Ramos (cell line): Measurements from ENCODE around the gene BFSP2.

Experiments
- in situ Hi-C: fragments of 300-500 bp; cut with MboI; formaldehyde crosslinking; loops from one replicate; pipeline ENCODE4 v1.14.3; 2022; ENCODE audit warnings: low sequenced_read_pairs; ENCODE audit not compliant: unreplicated experiment

Gene BFSP2

GRCh38 chr3:133447750-133448477 is 48.1 kb downstream of the BFSP2 start:
- in situ Hi-C loops, result loop anchor here (25.0 kb wide), 1 partner anchor 364 kb away; the partner anchor contains the start of gene SRPRB

DNA sequence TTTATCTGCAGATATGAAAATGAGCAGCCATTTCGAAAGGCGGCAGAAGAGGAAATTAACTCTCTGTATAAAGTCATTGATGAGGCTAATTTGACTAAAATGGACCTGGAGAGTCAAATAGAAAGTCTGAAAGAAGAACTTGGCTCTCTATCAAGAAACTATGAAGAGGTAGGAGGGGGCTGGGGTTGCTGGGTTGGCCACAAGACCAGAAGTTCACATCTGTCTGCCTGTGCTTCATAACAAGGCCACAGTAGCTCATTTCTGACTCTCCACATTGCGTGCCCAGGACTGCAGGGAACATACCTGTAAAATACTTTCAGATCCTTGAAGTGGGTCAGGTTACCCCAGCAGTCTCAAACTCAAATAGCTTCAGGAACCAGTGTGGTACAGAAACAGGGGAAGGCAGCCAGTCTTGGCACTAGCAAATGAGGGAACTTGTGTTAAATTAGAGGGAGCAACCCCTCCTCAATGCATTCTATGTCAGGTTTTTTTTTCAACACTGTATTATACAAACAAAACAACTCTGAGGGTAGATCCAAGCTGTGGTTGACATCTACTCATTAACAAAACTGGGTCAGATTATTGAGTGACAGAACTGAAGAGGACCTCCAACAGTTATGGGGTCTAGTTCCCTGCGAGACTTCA is 48.7 kb downstream of the BFSP2 start:
- in situ Hi-C loops, result loop anchor here (25.0 kb wide), 1 partner anchor 364 kb away; the partner anchor contains the start of gene SRPRB

GRCh38 chr3:133451309-133451708 is 51.5 kb downstream of the BFSP2 start:
- in situ Hi-C loops, result no loop called here

DNA sequence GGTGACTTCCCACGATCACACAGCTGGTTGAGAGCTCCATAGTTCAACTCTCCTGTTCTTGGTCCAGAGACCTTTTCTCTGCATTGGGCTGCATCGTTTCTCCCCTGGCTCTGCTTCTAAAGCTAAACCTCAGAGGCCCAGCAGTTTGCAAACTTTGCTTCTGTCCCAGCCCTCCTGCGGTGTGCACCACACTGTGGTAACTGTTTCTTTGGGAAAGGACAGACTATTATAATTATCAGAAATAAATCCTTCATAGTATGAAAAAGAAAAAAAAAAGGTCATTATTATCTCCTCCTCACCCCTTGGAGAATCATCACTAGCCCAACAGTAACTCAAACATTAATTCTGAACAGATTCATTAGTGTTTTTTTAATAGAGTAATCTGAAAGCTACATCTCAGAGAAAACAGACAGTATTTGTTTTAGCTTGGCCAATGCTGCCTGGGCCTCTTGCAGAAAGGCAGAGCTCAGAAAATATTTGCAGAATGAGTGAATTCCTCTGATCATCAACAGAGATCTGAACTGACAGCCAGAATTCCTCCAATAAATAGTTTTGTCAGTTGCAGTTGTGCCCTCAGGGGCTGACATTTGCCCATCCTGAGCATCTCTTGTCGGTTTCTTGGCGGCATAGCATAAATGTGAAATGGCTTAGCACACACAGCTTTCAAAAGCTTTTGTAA is 52.9 kb downstream of the BFSP2 start:
- in situ Hi-C loops, result no loop called here

- in situ Hi-C loops, result no loop called here
Observed at GRCh38 chr3:133453383-133453782, 53.5 kb downstream of the BFSP2 start.

- in situ Hi-C loops, result no loop called here
Observed at GRCh38 chr3:133455281-133455680, 55.4 kb downstream of the BFSP2 start.

GRCh38 chr3:133455960-133456359 is 56.1 kb downstream of the BFSP2 start:
- in situ Hi-C loops, result no loop called here

DNA sequence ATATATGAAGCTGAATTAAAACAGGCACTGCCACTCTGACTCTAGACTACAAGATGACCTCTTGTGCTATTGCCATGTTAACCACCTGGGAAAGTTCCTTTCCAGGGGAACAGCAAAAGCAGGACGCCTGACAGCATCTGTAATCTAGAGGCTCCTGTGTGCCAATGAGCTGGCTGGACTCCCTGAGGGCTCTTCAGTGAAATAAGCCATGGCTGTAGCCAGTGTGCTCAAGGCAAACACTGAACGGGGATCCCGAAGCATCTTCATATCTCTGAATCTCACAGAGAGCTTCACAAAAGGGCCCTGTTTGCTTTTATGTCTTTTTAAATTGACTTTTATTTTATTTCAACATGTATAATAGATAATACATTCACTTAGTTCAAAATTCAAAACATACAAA is 57.2 kb downstream of the BFSP2 start:
- in situ Hi-C loops, result no loop called here

DNA sequence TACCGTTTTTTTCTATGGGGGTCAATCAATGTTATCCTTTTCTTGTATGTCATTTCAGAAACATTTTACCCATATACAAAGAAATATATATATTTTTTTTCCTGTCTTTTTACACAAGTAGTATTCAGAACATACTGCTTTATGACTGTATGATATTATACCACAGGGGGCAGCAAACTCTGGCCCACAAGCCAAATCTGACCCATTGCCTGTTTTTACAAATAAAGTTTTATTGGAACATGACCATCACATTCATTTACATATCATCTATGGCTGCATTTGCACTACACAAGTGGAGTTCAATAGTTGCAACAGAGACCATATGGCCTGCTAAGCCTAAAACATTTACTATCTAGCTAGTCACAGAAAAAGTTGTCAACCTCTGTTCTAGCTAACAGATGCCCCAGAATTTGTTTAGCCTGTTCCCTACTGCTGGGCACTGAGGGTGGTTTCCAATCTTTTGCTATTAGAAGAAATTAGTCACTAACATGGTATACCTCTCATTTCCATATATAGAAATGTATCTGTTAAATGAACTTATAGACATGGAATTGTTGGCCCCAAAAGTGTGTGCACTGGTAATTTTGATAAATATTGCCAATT is 57.7 kb downstream of the BFSP2 start:
- in situ Hi-C loops, result no loop called here

DNA sequence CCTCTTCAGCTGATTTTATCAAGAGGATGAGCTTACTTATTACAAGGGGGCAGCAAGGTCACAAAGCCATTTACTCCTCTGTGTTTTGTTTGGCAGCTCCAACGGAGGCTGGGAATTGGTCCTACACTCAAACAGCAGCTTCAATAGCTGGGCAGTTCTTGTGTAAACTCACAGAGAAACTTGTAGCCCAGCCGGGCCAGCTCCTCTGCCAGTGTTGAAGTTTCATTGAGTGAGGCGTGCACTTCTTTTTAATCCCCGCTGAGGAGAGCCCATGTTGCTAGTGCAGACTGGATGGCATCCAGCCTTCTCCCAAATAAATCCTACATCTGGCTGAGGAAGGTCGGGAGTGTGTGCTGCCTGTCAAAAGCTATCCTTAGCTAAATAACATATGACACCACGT is 59.5 kb downstream of the BFSP2 start:
- in situ Hi-C loops, result no loop called here

GRCh38 chr3:133460809-133461208 is 61.0 kb downstream of the BFSP2 start:
- in situ Hi-C loops, result loop anchor here (10.0 kb wide), 1 partner anchor 114 kb away; the partner anchor contains the start of gene CDV3

- in situ Hi-C loops, result loop anchor here (10.0 kb wide), 1 partner anchor 114 kb away; the partner anchor contains the start of gene CDV3
Observed at GRCh38 chr3:133461291-133461690, 61.4 kb downstream of the BFSP2 start.

DNA sequence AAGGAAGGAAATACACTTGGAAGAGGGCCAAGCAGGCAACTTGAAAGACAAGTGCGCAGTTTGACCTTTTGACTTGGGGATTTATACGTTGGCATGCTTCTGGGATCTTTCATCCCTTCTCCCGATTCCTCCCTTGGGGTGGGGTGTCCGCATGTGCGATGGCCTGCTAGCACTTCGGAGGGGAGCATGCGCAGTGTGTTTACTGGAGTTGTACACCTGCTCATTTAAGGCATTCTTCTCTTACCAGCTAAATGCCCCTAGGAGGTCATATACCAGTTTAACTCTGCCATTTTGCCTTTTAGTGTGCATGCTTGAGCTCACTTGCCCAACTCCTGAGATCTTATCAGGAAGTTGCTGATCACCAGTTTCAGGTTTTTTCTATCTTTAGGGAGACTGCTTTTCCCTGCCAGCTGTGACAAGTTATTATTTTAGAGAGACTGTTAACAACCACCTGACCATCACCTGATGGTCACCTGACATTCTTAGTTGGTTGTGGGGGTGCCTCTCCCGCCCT is 63.5 kb downstream of the BFSP2 start:
- in situ Hi-C loops, result loop anchor here (10.0 kb wide), 1 partner anchor 111 kb away; the partner anchor contains the start of gene CDV3

- in situ Hi-C loops, result loop anchor here (10.0 kb wide), 1 partner anchor 110 kb away; the partner anchor contains the start of gene CDV3
Observed at GRCh38 chr3:133464573-133464972, 64.7 kb downstream of the BFSP2 start.

DNA sequence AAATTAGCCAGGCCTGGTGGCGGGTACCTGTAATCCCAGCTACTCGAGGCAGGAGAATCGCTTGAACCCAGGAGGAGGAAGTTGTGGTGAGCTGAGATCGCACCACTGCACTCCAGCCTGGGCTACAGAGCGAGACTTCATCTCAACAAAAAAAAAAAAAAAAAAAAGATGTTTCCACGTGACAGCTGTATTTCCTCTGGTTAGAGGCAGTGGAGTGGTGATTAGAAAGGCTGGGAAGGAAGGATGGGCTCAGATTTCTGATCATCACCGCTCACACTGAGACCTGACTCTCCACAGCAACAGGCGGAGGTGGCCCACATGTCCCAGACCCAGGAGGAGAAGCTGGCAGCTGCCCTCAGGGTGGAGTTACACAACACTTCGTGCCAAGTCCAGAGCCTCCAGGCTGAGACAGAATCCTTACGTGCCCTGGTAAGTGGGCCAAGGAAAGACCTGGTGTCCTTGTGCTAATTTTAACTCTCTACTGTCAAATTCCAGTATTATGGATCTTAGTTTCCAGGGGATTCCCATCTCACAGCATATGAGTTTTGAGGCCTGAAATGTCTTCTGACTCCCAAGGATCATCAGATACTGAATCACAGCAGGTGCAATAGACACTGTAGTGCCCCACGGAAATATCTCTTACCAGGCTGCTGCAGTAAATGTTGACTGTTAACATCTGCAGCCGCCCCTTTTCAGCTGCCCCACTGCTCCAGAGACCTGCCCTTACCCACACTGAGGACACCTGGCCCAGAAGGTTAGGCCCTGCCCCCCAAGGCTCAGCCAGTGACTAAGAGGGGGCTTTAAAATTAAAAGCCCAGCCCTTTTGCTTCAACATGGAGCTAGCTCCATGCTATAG is 66.9 kb downstream of the BFSP2 start:
- in situ Hi-C loops, result loop anchor here (10.0 kb wide), 1 partner anchor 108 kb away; the partner anchor contains the start of gene CDV3

DNA sequence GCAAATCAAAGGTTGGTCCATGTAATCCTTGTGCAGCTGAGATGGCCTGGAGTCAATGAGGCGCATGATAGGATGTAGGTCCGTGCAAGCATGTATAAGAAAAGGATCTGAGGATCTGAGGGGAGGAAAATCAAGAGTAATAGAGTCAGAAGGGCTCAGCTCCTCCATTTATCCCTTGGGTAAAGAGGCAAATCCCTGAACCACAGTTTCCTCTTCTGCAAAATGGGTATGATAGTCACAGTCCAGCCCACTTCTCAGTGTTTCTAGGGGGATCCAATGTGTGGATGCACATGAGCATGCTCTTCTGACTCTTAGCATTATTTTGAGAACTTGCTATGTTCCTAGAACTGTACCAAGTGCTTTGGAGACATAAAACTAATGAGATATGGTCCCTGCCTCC is 67.9 kb downstream of the BFSP2 start:
- in situ Hi-C loops, result loop anchor here (10.0 kb wide), 1 partner anchor 107 kb away; the partner anchor contains the start of gene CDV3

DNA sequence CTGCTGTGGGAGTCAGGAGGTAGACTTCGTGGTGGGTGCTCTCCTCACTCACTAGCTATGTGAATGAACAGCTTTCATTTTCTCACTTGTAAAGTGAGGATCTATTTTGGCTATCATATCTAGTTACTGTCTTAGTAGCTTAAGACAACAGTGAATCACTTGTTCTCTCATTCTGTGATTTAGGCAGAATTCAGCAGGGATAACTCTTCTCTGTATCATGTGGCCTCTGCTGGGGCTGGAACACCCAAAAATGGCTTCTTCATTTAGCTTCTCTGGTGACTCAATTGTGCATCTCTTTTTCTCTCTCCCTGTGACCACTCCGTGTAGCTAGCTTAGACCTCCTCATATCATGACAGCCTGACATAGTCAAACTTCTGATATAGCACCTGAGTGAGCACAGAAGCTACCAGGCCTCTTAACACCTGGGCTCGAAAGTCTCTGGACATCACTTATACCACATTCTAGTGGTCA is 68.4 kb downstream of the BFSP2 start:
- in situ Hi-C loops, result loop anchor here (10.0 kb wide), 1 partner anchor 107 kb away; the partner anchor contains the start of gene CDV3

DNA sequence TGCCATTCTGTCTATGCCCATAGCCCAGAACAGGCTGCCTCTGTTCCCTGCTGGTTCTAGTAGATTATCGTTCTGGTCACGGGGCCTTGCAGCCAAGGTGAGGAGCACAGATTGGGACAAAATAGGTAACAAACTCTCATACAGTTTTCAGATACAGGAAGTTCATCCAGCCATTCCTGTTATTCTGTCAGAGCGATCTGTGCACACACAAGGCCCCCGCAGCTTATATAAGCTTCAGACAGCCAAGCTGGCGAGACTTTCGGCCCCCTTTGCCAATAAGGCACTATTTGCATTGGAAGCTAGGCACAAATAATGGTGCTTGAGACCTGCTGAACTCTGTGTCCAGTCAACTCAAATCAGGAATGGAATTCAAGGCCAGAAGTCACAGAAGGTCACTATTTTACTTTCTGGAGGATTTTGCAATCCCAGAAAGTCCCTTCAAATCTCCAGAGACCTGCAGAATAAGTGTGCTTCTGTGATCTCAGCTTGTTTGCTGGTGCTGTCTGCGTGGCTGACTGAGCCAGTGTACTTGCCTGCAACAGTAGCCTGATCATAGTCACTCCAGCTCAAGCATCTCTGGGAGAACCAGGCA is 69.4 kb downstream of the BFSP2 start:
- in situ Hi-C loops, result loop anchor here (10.0 kb wide), 1 partner anchor 106 kb away; the partner anchor contains the start of gene CDV3

DNA sequence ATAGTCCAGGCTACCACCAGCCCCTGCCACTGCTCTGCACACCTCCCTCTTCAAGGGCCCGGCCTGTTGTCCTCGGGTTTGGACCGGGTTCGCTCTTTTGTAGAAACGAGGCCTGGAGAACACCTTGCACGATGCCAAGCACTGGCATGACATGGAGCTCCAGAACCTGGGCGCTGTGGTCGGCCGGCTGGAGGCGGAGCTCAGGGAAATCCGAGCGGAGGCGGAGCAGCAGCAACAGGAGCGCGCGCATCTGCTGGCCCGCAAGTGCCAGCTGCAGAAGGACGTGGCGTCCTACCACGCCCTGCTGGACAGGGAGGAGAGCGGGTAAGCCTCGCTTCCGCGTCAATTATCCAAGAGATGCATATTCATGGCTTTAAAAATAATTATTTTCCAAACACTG is 72.4 kb downstream of the BFSP2 start:
- in situ Hi-C loops, result no loop called here
